HG03460 (cell line): ENCODE data around the gene NFS1.
"Not testable (repeated sequence)": the region's sequence is repeated elsewhere in the genome, so short reads cannot be mapped to it uniquely, and the experiment has no call there.

ENCODE experiments used
- ATAC-seq: cut with Tn5 transposase; IDR thresholded peaks from one replicate; pipeline ENCODE4 v1.9.1; 2021; ENCODE audit not compliant: unreplicated experiment

Gene NFS1

GRCh38 chr20:35729836-35730582 is 30.9 kb upstream of the NFS1 start:
- ATAC-seq, result no peak

GRCh38 chr20:35729283-35729807 is 30.2 kb upstream of the NFS1 start:
- no peak for ATAC-seq

- ATAC-seq, result no peak
These were observed 27.9 kb upstream of the NFS1 start for GRCh38 chr20:35726842-35727711.

GRCh38 chr20:35724321-35725230 is 25.4 kb upstream of the NFS1 start:
- ATAC-seq, result no peak

- ATAC-seq, result not testable (repeated sequence)
These were observed 24.6 kb upstream of the NFS1 start for GRCh38 chr20:35723652-35724320.

- ATAC-seq, result not testable (repeated sequence)
These were observed 24.1 kb upstream of the NFS1 start for GRCh38 chr20:35723275-35723639.

GRCh38 chr20:35721621-35722020 is 22.5 kb upstream of the NFS1 start:
- no peak for ATAC-seq

GRCh38 chr20:35721219-35721618 is 22.1 kb upstream of the NFS1 start:
- no peak for ATAC-seq

GRCh38 chr20:35720165-35721123 is 21.3 kb upstream of the NFS1 start:
- no peak for ATAC-seq

- ATAC-seq, result no peak
These were observed 20.6 kb upstream of the NFS1 start for GRCh38 chr20:35719717-35720116.

- ATAC-seq, result no peak
These were observed 20.0 kb upstream of the NFS1 start for GRCh38 chr20:35718972-35719635.

- ATAC-seq, result not testable (repeated sequence)
These were observed 19.2 kb upstream of the NFS1 start for GRCh38 chr20:35718321-35718720.

- no peak for ATAC-seq
These were observed 17.2 kb upstream of the NFS1 start for GRCh38 chr20:35716330-35716729.

GRCh38 chr20:35715652-35716051 is 16.5 kb upstream of the NFS1 start:
- ATAC-seq, result no peak

GRCh38 chr20:35714127-35714526 is 15.0 kb upstream of the NFS1 start:
- ATAC-seq, result no peak

GRCh38 chr20:35713120-35713519 is 14.0 kb upstream of the NFS1 start:
- not testable (repeated sequence) for ATAC-seq

- no peak for ATAC-seq
These were observed 12.5 kb upstream of the NFS1 start for GRCh38 chr20:35711588-35712209.

- no peak for ATAC-seq
These were observed 11.9 kb upstream of the NFS1 start for GRCh38 chr20:35710884-35711587.
